AG20443 (cell line): ENCODE measurements around the gene RAB11FIP3.

Experiments used
- DNase-seq: peaks from one replicate; pipeline ENCODE4 v3.0.0; 2012; ENCODE audit warnings: low spot score, mixed read lengths

Gene RAB11FIP3

DNA sequence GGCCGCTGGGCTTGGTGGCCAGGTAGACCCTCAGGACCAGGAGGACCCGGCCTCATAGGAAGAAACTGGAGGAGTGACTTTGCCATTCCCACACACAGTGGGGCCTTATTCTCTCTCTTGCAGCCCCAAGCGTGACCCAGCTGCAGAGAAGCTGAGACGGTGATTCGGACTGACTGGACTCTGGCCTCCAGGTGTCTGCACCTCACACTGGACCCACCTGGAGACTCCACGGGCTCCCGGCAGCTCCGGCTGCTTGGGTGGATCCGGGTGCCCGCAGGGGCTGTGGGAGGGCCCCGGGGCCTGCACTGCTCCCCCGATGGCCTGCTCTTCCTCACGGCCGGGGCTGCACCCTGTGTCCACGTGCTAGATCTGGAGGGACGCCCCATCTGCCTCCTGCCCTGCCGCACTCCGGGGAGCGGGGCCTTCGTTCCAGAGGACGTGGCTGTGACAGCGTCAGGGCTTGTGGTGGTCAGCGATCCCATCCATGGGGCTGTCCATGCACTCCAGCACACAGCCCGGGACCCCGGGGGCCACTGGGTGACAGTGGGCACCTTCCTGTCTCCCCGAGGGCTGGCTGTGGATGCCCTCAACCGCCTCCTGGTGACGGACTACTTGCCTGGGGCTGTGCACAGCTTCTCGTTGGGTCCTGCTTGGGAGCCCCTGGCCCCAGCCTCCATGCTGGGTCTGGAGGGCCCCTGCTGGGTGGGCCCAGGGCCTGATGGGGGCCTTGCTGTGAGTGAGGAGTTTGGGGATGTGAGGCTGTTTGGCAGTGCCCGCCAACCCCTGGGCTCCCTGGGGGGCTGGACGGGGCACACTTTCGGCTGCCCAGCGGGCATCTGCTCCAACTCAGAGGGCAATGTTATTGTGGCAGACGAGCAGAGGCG is 142.2 kb downstream of the RAB11FIP3 start:
- DNase-seq: no peak

DNA sequence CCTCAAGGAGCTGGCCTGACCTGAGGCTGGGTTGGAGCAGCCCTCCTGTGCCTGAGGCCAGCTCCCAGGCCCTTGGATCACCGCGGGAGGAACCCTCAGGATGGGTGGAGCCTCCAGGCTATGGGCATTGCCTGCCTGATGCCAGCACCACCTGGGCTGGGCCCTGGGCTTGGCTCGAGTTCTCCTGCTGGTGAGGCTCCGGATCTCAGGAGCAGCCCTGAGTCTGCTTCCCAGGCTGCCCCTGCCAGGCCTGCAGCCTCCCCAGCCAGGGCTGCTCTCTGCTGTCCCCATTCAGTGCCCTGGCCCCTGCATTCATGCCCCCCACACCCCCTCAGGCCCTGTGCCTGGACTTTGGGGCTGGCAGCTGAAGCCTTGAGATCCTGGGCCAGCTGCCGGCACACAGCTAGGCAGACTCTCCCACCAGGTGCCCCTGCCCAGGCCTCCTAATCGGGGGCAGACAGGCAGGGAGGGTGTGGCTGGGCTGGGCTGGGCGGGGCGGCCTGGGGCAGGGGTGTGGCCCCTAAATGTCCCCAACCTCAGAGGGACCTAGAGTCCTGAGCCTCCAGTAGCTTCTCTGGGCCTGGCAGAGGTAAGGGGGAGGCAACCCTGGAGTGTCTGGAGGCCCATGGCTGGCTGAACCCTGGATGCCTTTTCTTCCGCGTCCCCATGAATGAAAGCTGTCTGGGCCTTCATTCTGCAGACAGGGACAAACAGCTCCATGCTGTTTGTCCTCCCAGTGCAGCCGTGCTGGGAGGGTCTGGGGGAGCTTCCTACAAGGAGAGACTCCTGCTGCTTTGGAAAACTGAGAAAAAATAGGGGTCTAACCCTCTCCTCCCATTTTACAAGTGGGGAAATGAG is 143.2 kb downstream of the RAB11FIP3 start:
- DNase-seq: no peak

DNA sequence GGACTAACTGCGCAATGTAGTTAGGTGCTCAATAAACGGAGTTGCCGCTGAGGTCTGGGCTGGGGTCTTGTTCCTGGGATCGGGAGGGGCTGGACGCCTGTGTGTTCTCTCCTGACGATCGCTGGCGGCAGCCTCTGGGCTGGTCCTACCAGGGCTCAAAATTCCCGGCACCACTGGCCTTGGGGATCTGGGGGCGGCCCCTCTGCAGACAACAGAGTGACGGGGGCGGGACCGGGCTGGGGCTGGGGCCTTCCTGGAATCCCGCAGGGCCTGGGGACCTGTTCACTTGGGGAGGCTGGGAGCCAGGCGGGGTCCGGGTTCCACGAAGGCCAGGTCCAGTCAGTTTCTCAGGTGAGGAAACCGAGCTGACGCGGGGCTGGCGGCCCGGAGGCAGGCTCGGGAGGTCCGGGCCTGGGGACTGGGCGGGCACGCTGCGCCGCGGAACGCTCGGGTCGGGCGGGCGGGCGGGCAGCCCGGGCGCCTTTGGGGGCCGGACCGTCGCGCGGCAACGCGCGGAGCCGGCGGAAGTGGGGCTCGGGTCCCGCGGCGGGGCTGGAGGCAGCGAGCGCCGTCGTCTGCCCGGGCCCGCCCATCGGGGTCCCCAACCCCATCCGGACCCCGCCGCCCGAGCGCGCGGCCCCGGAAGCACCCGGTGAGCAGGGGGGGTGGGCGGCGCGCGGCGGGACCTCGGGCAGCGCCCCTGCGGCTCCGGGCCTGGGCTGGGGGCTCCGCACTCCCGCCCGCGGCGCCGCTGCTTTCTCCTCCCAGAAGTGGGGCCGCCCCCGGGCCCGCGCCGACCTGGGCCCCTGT is 144.2 kb downstream of the RAB11FIP3 start, which contains the start of gene PIGQ:
Gene PIGQ (plus strand): TSS at position 524 of the 810 bp plus-strand sequence. CDS start 4,107 bp downstream, outside the sequence.
- DNase-seq: peak; percentile 94
